Upper lobe of left lung (tissue), 6 donors: ENCODE results near the gene IL18. TPM values are rescaled to one million over a fixed set of nuclear protein-coding genes. Genes with fewer than 3 reads are reported as not detected.
A peak's percentile ranks its signal among the peaks of the same experiment; 100 is the strongest.

ENCODE experiments used
- ATAC-seq, 2 donors: fragments of 200-7000 bp; cut with Tn5 transposase; one replicate each; pipeline ENCODE4 v1.9.1; 2022; ENCODE audit warnings: mild to moderate bottlenecking in 2 of 2, moderate library complexity in 2 of 2; ENCODE audit not compliant: low FRiP score in 2 of 2
- DNase-seq, 2 donors: peaks; one replicate each; pipeline ENCODE4 v3.0.0-alpha.2; 2019 to 2020
- H3K27ac ChIP-seq, 4 donors: fragments of 200-600 bp; sonication (generic); one replicate each; pipeline ENCODE4 v1.5.1; 2016 to 2019
- H3K27me3 ChIP-seq, 4 donors: fragments of 200-600 bp; sonication (generic); one replicate each; pipeline ENCODE4 v1.5.1; 2017 to 2019
- H3K36me3 ChIP-seq, 4 donors: fragments of 200-600 bp; sonication (generic); one replicate each; pipeline ENCODE4 v1.5.1; 2016 to 2019
- H3K4me1 ChIP-seq, 4 donors: fragments of 200-600 bp; sonication (generic); one replicate each; pipeline ENCODE4 v1.5.1; 2018 to 2019
- H3K4me3 ChIP-seq, 4 donors: fragments of 200-600 bp; sonication (generic); one replicate each; pipeline ENCODE4 v1.5.1; 2017 to 2019; ENCODE audit warnings: mild to moderate bottlenecking in 2 of 4, moderate library complexity in 1 of 4
- H3K9me3 ChIP-seq, 4 donors: fragments of 200-600 bp; sonication (generic); one replicate each; pipeline ENCODE4 v1.5.1; 2018 to 2019
- EP300 ChIP-seq, 4 donors: sonication (generic); formaldehyde crosslinking; IDR thresholded peaks; one replicate each; pipeline ENCODE4 v1.5.1; 2017; ENCODE audit warnings: antibody characterized with exemption in 4 of 4, control low read depth in 2 of 4
- POLR2A ChIP-seq, 4 donors: fragments of 450-650 bp; IDR thresholded peaks; one replicate each; pipeline ENCODE4 v1.5.1; 2016 to 2017; ENCODE audit warnings: antibody characterized with exemption in 4 of 4, mild to moderate bottlenecking in 2 of 4
- POLR2AphosphoS5 ChIP-seq, 2 donors: sonication (generic); formaldehyde crosslinking; IDR thresholded peaks; one replicate each; pipeline ENCODE4 v1.5.1; 2017; ENCODE audit warnings: antibody characterized with exemption in 2 of 2
- WGBS, 2 donors: methylation state at CpG; one replicate each; pipeline ENCODE4 v1.1.5; 2017 to 2018; 5-methylcytosine and 5-hydroxymethylcytosine counted together
- total RNA-seq, 6 donors: library from RNA; depleted of rRNA in 4 of 6; stranded (reverse); fragments of >200 nt in 4 of 6; gene quantifications; one replicate each; pipeline versions ENCODE4 v1.1.0 to v1.2.1, GENCODE V29; 2016 to 2021
- TF ChIP-seq, protein P1 (sequence below), 6 experiments: fragments of 450-650 bp in 4 of 6; fragments of 200-600 bp in 2 of 6; sonication (generic) in 2 of 6; IDR thresholded peaks; one replicate each; pipeline ENCODE4 v1.5.1; 2016 to 2019; ENCODE audit warnings: antibody characterized with exemption in 6 of 6
- donor health status: DM: no; HTN: no; CAD: no; lungs with moderate emphysema.
- donor health status: DM: no; HTN: yes; CAD: no; lungs with severe emphysema.

IL18 gene
- total RNA-seq, 6 donors from 2014 or later = 37.1 to 75.4 (median 46.8) TPM

DNA sequence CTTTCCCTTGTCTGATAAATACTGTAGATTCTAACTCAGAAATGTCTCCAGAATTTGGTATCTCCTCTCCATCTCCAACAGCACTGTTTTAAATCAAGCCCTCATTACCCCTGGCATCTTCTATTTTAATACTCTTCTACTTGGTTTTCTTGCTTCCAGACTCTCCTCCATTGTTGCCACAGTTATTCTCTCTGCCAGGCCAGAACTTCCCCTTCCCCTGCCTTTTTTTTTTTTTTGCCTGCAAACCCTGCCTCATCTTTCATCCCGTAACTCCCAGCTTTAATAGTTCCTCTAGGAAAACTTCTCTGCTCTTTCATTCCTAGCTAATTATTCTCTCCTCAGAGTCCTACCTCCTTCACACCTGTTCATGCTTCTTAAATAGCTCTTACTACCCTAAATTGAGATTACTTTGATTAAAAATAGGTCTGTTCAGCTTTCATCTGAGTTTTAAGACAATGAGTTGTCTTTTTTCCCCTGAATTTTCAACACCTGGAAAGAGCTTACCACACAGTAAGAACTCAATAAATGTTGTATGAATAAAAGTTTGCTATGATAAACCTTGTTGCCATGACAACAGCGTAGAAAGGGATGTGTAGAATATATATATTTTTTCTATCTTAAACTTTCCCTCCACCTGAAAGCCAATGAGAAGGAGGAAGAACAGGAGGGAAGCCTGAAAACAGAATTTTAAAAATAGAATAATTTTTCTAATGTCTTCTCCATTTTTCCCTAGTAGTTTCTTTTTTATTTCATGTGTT is 3.6 kb downstream of the IL18 start:
- Histone ChIP-seq H3K9me3 (no peaks in the 10 kb centered on the region), H3K4me3 (no peak overlapping the region), H3K36me3 (no peaks in the 10 kb centered on the region), H3K4me1 (peaks cover 4 to 31% (median 8%) of the 10 kb centered on the region in 4 donors), H3K27me3 (no peaks in the 10 kb centered on the region), H3K27ac (peak overlapping the region; percentile 44 to 81 (median 66))
- ATAC-seq (no peak), DNase-seq (no peak)
- TF ChIP-seq EP300 (IDR thresholded peaks at IDR 0.05) (no peak), POLR2AphosphoS5 (IDR thresholded peaks at IDR 0.05) (no peak), POLR2A (IDR thresholded peaks at IDR 0.05) (no peak)
- TF ChIP-seq, protein P1, sequence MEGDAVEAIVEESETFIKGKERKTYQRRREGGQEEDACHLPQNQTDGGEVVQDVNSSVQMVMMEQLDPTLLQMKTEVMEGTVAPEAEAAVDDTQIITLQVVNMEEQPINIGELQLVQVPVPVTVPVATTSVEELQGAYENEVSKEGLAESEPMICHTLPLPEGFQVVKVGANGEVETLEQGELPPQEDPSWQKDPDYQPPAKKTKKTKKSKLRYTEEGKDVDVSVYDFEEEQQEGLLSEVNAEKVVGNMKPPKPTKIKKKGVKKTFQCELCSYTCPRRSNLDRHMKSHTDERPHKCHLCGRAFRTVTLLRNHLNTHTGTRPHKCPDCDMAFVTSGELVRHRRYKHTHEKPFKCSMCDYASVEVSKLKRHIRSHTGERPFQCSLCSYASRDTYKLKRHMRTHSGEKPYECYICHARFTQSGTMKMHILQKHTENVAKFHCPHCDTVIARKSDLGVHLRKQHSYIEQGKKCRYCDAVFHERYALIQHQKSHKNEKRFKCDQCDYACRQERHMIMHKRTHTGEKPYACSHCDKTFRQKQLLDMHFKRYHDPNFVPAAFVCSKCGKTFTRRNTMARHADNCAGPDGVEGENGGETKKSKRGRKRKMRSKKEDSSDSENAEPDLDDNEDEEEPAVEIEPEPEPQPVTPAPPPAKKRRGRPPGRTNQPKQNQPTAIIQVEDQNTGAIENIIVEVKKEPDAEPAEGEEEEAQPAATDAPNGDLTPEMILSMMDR (IDR thresholded peaks at IDR 0.05) = no peak
- 68 to 75% methylated on average over 2 of the region's 2 CpGs for WGBS, 2 donors

DNA sequence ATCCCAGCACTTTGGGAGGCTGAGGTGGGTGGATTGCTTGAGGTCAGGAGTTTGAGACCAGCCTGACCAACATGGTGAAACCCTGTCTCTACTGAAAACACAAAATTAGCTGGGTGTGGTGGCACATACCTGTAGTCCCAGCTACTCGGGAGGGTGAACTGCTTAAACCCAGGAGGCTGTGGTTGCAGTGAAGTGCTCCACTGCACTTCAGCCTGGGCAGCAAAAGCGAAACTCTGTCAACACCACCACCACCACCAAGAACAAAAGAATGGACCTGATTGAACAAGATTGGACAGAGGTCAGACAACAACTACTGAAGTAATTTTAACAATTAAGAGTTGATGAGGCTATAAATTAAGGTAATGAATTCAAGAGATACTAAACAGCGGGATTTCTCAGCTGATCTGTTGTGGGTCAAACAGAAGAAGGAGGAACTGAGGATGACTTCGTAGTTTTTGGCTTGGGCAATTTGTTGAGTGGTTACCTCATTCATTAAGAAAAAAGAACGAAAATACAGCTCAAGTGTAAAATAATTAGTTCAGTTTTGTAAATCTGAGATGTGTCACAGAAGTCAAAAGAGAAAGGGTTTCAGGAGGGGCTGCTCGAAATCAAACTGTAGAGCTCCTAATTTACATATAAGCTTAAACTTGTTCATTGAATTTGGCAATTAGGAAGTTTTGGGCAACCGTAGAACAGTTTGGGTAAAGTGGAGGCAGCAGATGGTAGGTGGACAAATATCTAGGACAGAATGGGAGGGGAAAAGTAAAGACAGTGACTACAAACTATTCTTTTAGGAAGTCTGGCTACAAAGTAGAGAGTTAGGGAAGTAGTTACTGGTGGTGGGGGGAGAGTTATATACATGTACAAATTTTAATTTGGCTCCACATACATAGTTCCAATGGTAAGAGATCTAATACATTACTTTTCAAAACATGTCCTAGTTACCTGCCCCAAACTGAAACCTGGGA is 4.5 kb downstream of the IL18 start:
- TF ChIP-seq POLR2A (IDR thresholded peaks at IDR 0.05) = no peak
- TF ChIP-seq, protein P1 (IDR thresholded peaks at IDR 0.05) = no peak
- TF ChIP-seq EP300 (IDR thresholded peaks at IDR 0.05) = no peak
- no peak for ATAC-seq
- peaks cover 4 to 31% (median 8%) of the 10 kb centered on the region in 4 donors for H3K4me1 ChIP-seq
- H3K4me3 ChIP-seq = peak overlapping the region in 1 of 4 donors; percentile 2
- DNase-seq = peak in 1 of 2 donors; percentile 41
- 58 to 72% methylated on average over 7 of the region's 7 CpGs for WGBS, 2 donors
- H3K36me3 ChIP-seq = no peaks in the 10 kb centered on the region
- H3K27ac ChIP-seq = peak overlapping the region; percentile 44 to 81 (median 66)
- H3K27me3 ChIP-seq = no peaks in the 10 kb centered on the region
- H3K9me3 ChIP-seq = no peaks in the 10 kb centered on the region

DNA sequence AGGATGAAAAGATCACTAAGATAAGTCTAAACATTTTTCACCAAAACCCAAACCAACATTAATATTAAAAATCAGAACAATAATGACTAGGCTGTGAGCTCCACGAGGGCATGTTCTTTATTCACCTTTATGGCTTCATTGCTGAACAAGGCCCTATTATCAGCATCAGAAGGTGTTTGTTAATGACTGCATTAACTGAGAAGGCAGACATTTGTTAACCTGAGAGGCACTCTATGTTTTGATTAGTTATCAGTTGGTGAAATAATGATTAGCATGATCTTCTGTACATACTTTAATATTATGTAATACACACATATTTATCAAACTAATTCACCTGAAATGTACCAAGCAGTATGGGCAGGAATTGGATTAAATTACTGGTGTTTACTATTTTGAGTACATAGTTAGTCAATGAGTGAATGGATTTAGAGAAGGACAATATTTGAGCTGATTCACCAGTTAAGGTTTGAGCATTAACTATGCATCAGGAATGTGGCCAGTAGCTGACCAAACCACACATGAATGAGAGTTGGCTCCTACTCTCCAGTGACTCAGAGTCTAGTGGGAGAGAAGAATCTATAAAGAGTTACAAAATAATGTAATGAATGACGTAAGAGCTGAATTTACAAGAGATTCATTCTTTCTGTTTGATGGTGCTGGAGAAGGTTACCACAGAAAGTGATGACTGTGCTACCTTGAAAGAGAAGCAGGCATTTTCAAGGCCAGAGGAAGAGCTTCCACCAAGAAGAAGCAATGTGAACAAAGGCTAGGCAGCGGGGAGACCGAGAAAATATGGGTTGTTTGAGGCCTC is 6.7 kb downstream of the IL18 start:
- H3K4me1 ChIP-seq = peaks cover 0 to 31% (median 8%) of the 10 kb centered on the region in 4 donors
- peak; percentile 71 to 92 for ATAC-seq
- peak overlapping the region in 1 of 4 donors; percentile 33 for H3K27ac ChIP-seq
- peak in 1 of 2 donors; percentile 42 for DNase-seq
- no peaks in the 10 kb centered on the region for H3K27me3 ChIP-seq
- no peak overlapping the region for H3K4me3 ChIP-seq
- TF ChIP-seq, protein P1 (IDR thresholded peaks at IDR 0.05) = no peak
- TF ChIP-seq POLR2A (IDR thresholded peaks at IDR 0.05) (no peak), POLR2AphosphoS5 (IDR thresholded peaks at IDR 0.05) (peak in 1 of 2 donors; percentile 10), EP300 (IDR thresholded peaks at IDR 0.05) (no peak)
- no peaks in the 10 kb centered on the region for H3K9me3 ChIP-seq
- WGBS, 2 donors = 72 to 77% methylated on average over 4 of the region's 4 CpGs
- no peaks in the 10 kb centered on the region for H3K36me3 ChIP-seq

DNA sequence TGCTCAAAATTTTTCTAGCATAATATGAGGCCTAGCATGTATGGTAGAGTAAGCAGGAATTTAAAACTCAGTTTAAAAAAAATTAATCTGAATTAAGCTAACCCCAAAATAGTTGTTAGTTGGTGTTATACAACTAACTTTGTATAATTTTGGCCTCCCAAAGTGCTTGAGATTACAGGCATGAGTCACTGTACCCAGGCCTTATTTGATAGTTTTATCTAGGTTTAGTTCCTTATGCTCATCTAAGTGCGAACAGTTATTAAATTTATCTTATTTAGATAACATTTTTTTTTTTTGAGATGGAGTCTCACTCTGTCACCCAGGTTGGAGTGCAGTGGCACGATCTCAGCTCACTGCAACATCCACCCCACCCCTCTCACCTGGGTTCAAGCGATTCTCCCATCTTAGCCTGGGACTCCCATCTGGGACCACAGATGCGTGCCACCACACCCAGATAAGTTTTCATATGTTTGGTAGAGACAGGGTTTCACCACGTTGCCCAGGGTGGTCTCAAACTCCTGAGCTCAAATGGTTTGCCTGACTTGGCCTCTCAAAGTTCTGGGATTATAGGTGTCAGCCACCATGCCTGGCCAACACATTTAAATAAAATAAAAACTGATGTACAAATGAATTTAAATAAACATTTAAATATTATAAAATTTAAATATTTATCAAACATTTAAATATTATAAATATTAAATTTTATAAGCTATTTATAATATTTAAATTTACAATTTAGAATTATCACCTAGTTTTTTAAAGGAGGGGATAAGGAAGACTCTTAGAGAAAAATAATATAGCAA is 7.5 kb downstream of the IL18 start:
- WGBS, 2 donors = 91 to 94% methylated on average over 5 of the region's 5 CpGs
- peaks cover 0 to 25% (median 6%) of the 10 kb centered on the region in 4 donors for H3K4me1 ChIP-seq
- H3K4me3 ChIP-seq = no peak overlapping the region
- no peaks in the 10 kb centered on the region for H3K9me3 ChIP-seq
- H3K27ac ChIP-seq = no peak overlapping the region
- no peak for DNase-seq
- H3K36me3 ChIP-seq = no peaks in the 10 kb centered on the region
- TF ChIP-seq, protein P1 (IDR thresholded peaks at IDR 0.05) = no peak
- no peak for TF ChIP-seq EP300 (IDR thresholded peaks at IDR 0.05)
- TF ChIP-seq POLR2AphosphoS5 (IDR thresholded peaks at IDR 0.05) = no peak
- no peak for TF ChIP-seq POLR2A (IDR thresholded peaks at IDR 0.05)
- H3K27me3 ChIP-seq = no peaks in the 10 kb centered on the region
- ATAC-seq = no peak
